Liver (tissue), 9 donors: ENCODE data around the gene ARID3A. TPM values are rescaled to one million over a fixed set of nuclear protein-coding genes. Genes with fewer than 3 reads are reported as not detected.

Source experiments
- DNase-seq: peaks from one replicate; pipeline ENCODE4 v3.0.0-alpha.2; 2017; ENCODE audit warnings: low spot score
- H3K27ac ChIP-seq, 2 donors: one replicate each; pipeline ENCODE4 v1.7.0; 2013; ENCODE audit warnings: inconsistent platforms in 2 of 2, low read length in 2 of 2, control low read depth in 1 of 2, low read depth in 1 of 2, mild to moderate bottlenecking in 1 of 2
- H3K27me3 ChIP-seq, 4 donors: one replicate each; pipeline versions ENCODE4 v1.6.1 to v1.7.0; 2013; ENCODE audit warnings: low read length in 3 of 4, inconsistent platforms in 1 of 4, mild to moderate bottlenecking in 1 of 4, moderate library complexity in 1 of 4; ENCODE audit not compliant: control insufficient read depth in 4 of 4, insufficient read depth in 4 of 4
- H3K36me3 ChIP-seq, 4 donors: one replicate each; pipeline versions ENCODE4 v1.6.1 to v1.7.0; 2013; ENCODE audit warnings: low read length in 3 of 4, mild to moderate bottlenecking in 3 of 4, low read depth in 1 of 4, moderate library complexity in 1 of 4; ENCODE audit not compliant: control insufficient read depth in 4 of 4, insufficient read depth in 3 of 4
- H3K4me1 ChIP-seq, 4 donors: one replicate each; pipeline versions ENCODE4 v1.6.1 to v1.7.0; 2013; ENCODE audit warnings: low read length in 3 of 4, mild to moderate bottlenecking in 3 of 4, moderate library complexity in 1 of 4; ENCODE audit not compliant: control insufficient read depth in 4 of 4, insufficient read depth in 4 of 4
- H3K4me3 ChIP-seq, 3 donors: one replicate each; pipeline versions ENCODE4 v1.6.1 to v1.7.0; 2013; ENCODE audit warnings: low read length in 3 of 3, control low read depth in 1 of 3, low read depth in 1 of 3, mild to moderate bottlenecking in 1 of 3
- H3K9ac ChIP-seq, 2 donors: one replicate each; pipeline ENCODE4 v1.7.0; 2013; ENCODE audit warnings: low read length in 2 of 2, mild to moderate bottlenecking in 2 of 2, moderate library complexity in 2 of 2, control low read depth in 1 of 2, low read depth in 1 of 2
- H3K9me3 ChIP-seq, 4 donors: one replicate each; pipeline versions ENCODE4 v1.6.1 to v1.7.0; 2013; ENCODE audit warnings: low read length in 3 of 4; ENCODE audit not compliant: control insufficient read depth in 4 of 4
- EGR1 ChIP-seq, 2 donors: IDR thresholded peaks; 2 replicates each; pipeline ENCODE4 v1.6.1; 2016 to 2018; ENCODE audit warnings: antibody characterized with exemption in 2 of 2, low read depth in 2 of 2
- FOXA2 ChIP-seq: IDR thresholded peaks from 2 replicates; pipeline ENCODE4 v1.6.1; 2016; ENCODE audit warnings: antibody characterized with exemption
- GABPA ChIP-seq, 2 donors: IDR thresholded peaks in 1 of 2; conservative IDR thresholded peaks in 1 of 2; 2 replicates each; pipeline ENCODE4 v1.6.1; 2016; ENCODE audit warnings: antibody characterized with exemption in 2 of 2, mild to moderate bottlenecking in 1 of 2, moderate library complexity in 1 of 2
- HNF4A ChIP-seq, 2 donors: conservative IDR thresholded peaks; 2 replicates each; pipeline ENCODE4 v1.6.1; 2016; ENCODE audit warnings: antibody characterized with exemption in 2 of 2, mild to moderate bottlenecking in 2 of 2
- JUND ChIP-seq, 2 donors: IDR thresholded peaks; 2 replicates each; pipeline ENCODE4 v1.6.1; 2016; ENCODE audit warnings: antibody characterized with exemption in 2 of 2
- RXRA ChIP-seq, 2 donors: IDR thresholded peaks; 2 replicates each; pipeline ENCODE4 v1.6.1; 2017 to 2018; ENCODE audit warnings: antibody characterized with exemption in 2 of 2, mild to moderate bottlenecking in 1 of 2
- TAF1 ChIP-seq: conservative IDR thresholded peaks from 2 replicates; pipeline ENCODE4 v1.6.1; 2016; ENCODE audit warnings: antibody characterized with exemption, mild to moderate bottlenecking
- YY1 ChIP-seq: IDR thresholded peaks from 2 replicates; pipeline ENCODE4 v1.6.1; 2016; ENCODE audit warnings: antibody characterized with exemption, mild to moderate bottlenecking
- WGBS: extraction: QIAGEN DNeasy Blood & Tissue Kit; methylation state at CpG from one replicate; pipeline ENCODE4 v1.1.7; 2013; 5-methylcytosine and 5-hydroxymethylcytosine counted together
- polyA plus RNA-seq, 2 donors: library from polyadenylated mRNA; stranded (reverse) in 1 of 2; unstranded in 1 of 2; fragments of 200-250 nt in 1 of 2; fragments of >200 nt in 1 of 2; fragmentation: Nextera tagmentation in 1 of 2; extraction: Ambion mirVana in 1 of 2; gene quantifications; one replicate each; pipeline versions ENCODE4 v1.2.1 to v1.2.3, GENCODE V29; 2013 to 2015
- total RNA-seq, 2 donors: library from RNA; depleted of rRNA; stranded (reverse); fragments of >200 nt; gene quantifications; one replicate each; pipeline ENCODE4 v1.2.3, GENCODE V29; 2014
- TF ChIP-seq, protein P1 (sequence below): IDR thresholded peaks from 2 replicates; pipeline ENCODE4 v1.6.1; 2016; ENCODE audit warnings: antibody characterized with exemption, mild to moderate bottlenecking
- TF ChIP-seq, protein P2 (sequence below): IDR thresholded peaks from 2 replicates; pipeline ENCODE4 v1.6.1; 2016; ENCODE audit warnings: antibody characterized with exemption
- TF ChIP-seq, protein P3 (sequence below): fragments of 150-350 bp; IDR thresholded peaks from 2 replicates; pipeline ENCODE4 v1.5.1; 2017; ENCODE audit warnings: improper control_type of control experiment, low read depth, low read length; ENCODE audit not compliant: missing input control
- donor health status: healthy.
- donor health status: healthy.
- donor health status: healthy.
- donor health status: healthy.
- donor health status: healthy.

Gene ARID3A
- total and polyA plus RNA-seq, 4 donors: 0.74 to 42.4 (median 3.1) TPM

DNA sequence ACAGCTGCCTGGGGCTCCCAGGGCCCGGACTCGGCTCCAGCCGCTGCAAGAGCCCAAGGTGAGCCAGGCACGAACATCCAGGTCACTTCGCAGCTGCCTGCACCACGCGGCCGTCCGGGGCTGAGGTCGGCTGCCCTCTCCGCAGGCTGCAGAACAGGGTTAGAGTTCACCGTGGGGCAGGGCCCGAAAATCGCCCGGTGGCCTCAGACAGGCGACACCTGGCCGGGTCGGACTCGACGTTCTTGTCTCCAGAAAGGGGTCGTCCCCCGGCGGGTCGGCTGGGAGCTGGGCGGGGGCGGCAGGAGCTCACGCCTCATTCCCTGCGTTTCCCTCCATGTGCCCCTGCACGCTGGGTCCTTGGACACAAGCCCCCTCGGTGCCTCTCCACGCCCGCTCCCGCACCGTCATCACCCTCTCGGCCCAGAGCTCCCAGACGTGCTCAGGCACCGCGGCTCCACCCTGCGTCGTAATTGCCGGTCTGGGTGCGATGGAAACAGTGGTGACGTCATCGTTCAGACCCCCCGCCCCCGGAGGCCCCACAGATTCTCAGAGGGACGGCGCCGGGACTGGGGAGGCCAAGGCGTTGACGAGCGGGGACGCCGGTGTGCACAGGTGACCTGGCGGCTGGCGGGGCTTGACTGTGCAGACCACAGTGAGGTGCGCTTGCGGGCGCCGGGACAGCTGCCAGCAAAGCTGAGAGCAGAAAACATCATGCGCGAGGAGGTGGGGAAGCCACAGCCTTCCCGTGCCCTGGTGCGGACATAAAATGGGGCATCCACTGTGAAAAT, 70.4 kb downstream of the ARID3A start:
- Histone ChIP-seq H3K9ac (no peak overlapping the region), H3K9me3 (no peaks in the 10 kb centered on the region), H3K4me3 (no peak overlapping the region), H3K36me3 (peaks cover 0 to 1% (median 0%) of the 10 kb centered on the region in 4 donors), H3K4me1 (peaks cover 27 to 44% (median 33%) of the 10 kb centered on the region in 4 donors), H3K27ac (no peak overlapping the region), H3K27me3 (peaks cover 0 to 4% (median 3%) of the 10 kb centered on the region in 4 donors)
- TF ChIP-seq HNF4A (conservative IDR thresholded peaks at IDR 0.05): no peak
- no peak for TF ChIP-seq FOXA2
- TF ChIP-seq YY1: no peak
- TF ChIP-seq RXRA (IDR thresholded peaks at IDR 0.05): peak in 1 of 2 donors; percentile 27
- TF ChIP-seq JUND (IDR thresholded peaks at IDR 0.05): no peak
- TF ChIP-seq GABPA (IDR thresholded peaks at IDR 0.05 in 1 of 2, conservative IDR thresholded peaks at IDR 0.05 in 1 of 2): no peak
- TF ChIP-seq, protein P1, sequence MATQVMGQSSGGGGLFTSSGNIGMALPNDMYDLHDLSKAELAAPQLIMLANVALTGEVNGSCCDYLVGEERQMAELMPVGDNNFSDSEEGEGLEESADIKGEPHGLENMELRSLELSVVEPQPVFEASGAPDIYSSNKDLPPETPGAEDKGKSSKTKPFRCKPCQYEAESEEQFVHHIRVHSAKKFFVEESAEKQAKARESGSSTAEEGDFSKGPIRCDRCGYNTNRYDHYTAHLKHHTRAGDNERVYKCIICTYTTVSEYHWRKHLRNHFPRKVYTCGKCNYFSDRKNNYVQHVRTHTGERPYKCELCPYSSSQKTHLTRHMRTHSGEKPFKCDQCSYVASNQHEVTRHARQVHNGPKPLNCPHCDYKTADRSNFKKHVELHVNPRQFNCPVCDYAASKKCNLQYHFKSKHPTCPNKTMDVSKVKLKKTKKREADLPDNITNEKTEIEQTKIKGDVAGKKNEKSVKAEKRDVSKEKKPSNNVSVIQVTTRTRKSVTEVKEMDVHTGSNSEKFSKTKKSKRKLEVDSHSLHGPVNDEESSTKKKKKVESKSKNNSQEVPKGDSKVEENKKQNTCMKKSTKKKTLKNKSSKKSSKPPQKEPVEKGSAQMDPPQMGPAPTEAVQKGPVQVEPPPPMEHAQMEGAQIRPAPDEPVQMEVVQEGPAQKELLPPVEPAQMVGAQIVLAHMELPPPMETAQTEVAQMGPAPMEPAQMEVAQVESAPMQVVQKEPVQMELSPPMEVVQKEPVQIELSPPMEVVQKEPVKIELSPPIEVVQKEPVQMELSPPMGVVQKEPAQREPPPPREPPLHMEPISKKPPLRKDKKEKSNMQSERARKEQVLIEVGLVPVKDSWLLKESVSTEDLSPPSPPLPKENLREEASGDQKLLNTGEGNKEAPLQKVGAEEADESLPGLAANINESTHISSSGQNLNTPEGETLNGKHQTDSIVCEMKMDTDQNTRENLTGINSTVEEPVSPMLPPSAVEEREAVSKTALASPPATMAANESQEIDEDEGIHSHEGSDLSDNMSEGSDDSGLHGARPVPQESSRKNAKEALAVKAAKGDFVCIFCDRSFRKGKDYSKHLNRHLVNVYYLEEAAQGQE: no peak
- WGBS: 8% methylated on average over 64 of the region's 64 CpGs
- DNase-seq: no peak

DNA sequence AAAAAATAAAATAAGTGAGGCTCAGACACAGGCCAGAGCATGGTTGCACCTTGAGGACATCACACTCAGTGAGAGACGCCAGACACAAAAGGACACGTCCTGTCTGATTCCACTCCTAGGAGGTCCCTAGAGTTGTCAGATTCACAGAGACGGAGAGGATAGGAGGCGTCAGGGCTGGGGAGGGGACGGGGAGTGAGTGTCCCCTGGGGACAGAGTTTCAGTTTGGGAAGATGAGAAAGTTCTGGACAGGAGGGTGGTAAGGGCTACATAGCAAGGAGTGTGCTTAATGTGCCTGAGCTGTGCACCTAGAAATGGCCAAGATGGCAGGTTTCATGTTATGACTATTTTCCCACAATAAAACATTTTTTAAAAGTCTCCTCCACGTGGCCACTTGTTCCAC, 72.2 kb downstream of the ARID3A start:
- Histone ChIP-seq H3K27ac (no peak overlapping the region), H3K36me3 (peaks cover 0 to 1% (median 0%) of the 10 kb centered on the region in 4 donors), H3K4me1 (peaks cover 22 to 44% (median 30%) of the 10 kb centered on the region in 4 donors), H3K27me3 (peaks cover 0 to 4% (median 3%) of the 10 kb centered on the region in 4 donors), H3K4me3 (no peak overlapping the region), H3K9me3 (no peaks in the 10 kb centered on the region), H3K9ac (no peak overlapping the region)
- 38% methylated on average over 6 of the region's 6 CpGs for WGBS
- TF ChIP-seq, protein P1: no peak
- no peak for TF ChIP-seq HNF4A (conservative IDR thresholded peaks at IDR 0.05)
- TF ChIP-seq, protein P2, sequence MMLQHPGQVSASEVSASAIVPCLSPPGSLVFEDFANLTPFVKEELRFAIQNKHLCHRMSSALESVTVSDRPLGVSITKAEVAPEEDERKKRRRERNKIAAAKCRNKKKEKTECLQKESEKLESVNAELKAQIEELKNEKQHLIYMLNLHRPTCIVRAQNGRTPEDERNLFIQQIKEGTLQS: no peak
- TF ChIP-seq TAF1: no peak
- TF ChIP-seq, protein P3, sequence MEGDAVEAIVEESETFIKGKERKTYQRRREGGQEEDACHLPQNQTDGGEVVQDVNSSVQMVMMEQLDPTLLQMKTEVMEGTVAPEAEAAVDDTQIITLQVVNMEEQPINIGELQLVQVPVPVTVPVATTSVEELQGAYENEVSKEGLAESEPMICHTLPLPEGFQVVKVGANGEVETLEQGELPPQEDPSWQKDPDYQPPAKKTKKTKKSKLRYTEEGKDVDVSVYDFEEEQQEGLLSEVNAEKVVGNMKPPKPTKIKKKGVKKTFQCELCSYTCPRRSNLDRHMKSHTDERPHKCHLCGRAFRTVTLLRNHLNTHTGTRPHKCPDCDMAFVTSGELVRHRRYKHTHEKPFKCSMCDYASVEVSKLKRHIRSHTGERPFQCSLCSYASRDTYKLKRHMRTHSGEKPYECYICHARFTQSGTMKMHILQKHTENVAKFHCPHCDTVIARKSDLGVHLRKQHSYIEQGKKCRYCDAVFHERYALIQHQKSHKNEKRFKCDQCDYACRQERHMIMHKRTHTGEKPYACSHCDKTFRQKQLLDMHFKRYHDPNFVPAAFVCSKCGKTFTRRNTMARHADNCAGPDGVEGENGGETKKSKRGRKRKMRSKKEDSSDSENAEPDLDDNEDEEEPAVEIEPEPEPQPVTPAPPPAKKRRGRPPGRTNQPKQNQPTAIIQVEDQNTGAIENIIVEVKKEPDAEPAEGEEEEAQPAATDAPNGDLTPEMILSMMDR: no peak
- no peak for TF ChIP-seq EGR1 (IDR thresholded peaks at IDR 0.05; ENCODE audit: low read depth in 2 of 2)
- no peak for DNase-seq
